Gastrocnemius medialis (tissue), 4 donors: ENCODE results near the gene INPP5E.

ENCODE experiments used
- POLR2A ChIP-seq, 2 donors: fragments of 450-650 bp; IDR thresholded peaks; one replicate each; pipeline ENCODE4 v1.6.1; 2017; ENCODE audit warnings: antibody characterized with exemption in 2 of 2, mild to moderate bottlenecking in 2 of 2, moderate library complexity in 2 of 2
- TF ChIP-seq, protein P1 (sequence below), 5 experiments: fragments of 450-650 bp in 3 of 5; fragments of 200-600 bp in 2 of 5; sonication (generic) in 2 of 5; IDR thresholded peaks in 4 of 5; conservative IDR thresholded peaks in 1 of 5; 1 replicate in 4 of 5; 2 replicates in 1 of 5; pipeline ENCODE4 v1.5.1; 2016 to 2019; ENCODE audit warnings: antibody characterized with exemption in 5 of 5, mild to moderate bottlenecking in 3 of 5, moderate library complexity in 3 of 5

DNA sequence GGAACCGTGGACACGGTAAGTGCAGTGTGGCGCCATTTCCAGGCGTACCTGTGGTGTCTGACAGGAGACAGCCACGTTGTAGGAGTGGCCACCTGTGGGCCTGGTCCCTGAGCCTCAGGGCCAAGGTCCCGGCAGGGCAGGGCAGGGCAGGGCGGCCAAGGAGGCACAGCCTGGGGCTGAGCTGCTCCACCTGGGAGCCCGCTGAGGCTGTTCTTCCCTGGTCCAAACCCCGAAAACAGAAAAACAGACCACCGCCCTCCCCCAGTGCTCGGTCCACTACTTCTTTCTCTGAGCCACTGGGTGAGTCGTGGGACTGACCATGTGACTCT lies 20.6 kb downstream of the INPP5E start:
- TF ChIP-seq, protein P1, sequence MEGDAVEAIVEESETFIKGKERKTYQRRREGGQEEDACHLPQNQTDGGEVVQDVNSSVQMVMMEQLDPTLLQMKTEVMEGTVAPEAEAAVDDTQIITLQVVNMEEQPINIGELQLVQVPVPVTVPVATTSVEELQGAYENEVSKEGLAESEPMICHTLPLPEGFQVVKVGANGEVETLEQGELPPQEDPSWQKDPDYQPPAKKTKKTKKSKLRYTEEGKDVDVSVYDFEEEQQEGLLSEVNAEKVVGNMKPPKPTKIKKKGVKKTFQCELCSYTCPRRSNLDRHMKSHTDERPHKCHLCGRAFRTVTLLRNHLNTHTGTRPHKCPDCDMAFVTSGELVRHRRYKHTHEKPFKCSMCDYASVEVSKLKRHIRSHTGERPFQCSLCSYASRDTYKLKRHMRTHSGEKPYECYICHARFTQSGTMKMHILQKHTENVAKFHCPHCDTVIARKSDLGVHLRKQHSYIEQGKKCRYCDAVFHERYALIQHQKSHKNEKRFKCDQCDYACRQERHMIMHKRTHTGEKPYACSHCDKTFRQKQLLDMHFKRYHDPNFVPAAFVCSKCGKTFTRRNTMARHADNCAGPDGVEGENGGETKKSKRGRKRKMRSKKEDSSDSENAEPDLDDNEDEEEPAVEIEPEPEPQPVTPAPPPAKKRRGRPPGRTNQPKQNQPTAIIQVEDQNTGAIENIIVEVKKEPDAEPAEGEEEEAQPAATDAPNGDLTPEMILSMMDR (IDR thresholded peaks at IDR 0.05 in 4 of 5, conservative IDR thresholded peaks at IDR 0.05 in 1 of 5) = no peak
- TF ChIP-seq POLR2A (IDR thresholded peaks at IDR 0.05) = no peak
